ENCODE results near the gene TJP1.

The TJP1 gene

GRCh38 chr15:29690765-29691475 lies 131.3 kb downstream of the TJP1 start:
- Histone ChIP-seq H3K9me3 (ENCODE audit: insufficient read depth, low read length, severe bottlenecking) (no peaks in the 10 kb centered on the region), H3K4me1 (ENCODE audit: insufficient read depth, low read length) (no peaks in the 10 kb centered on the region), H2AFZ (ENCODE audit: low read depth, low read length) (no peak overlapping the region), H3K27ac (ENCODE audit: low read length) (no peak overlapping the region), H3K27me3 (ENCODE audit: insufficient read depth, low read length, poor library complexity) (no peaks in the 10 kb centered on the region), H3K9ac (ENCODE audit: low read depth, low read length) (no peak overlapping the region), H3K79me2 (ENCODE audit: insufficient read depth, low read length) (no peaks in the 10 kb centered on the region), H4K20me1 (ENCODE audit: insufficient read depth, low read length) (no peaks in the 10 kb centered on the region), H3K4me3 (ENCODE audit: low read depth in 1 of 2, low read length in 2 of 2) (no peak overlapping the region), H3K36me3 (ENCODE audit: insufficient read depth, low read length) (no peaks in the 10 kb centered on the region), H3K4me2 (ENCODE audit: insufficient read depth, low read length) (no peak overlapping the region)
- DNase-seq = no peak
- ATAC-seq (ENCODE audit: insufficient read depth, low read depth) = no peak
- TF ChIP-seq EZH2 (IDR thresholded peaks at IDR 0.05; ENCODE audit: borderline replicate concordance, low read depth, low read length, severe bottlenecking) (no peak), CTCF (IDR thresholded peaks at IDR 0.05; ENCODE audit: borderline replicate concordance, extremely low read depth, low read length, poor library complexity, severe bottlenecking) (no peak)

GRCh38 chr15:29689287-29689986 lies 132.8 kb downstream of the TJP1 start:
- Histone ChIP-seq H3K27me3 (ENCODE audit: insufficient read depth, low read length, poor library complexity) (no peaks in the 10 kb centered on the region), H3K36me3 (ENCODE audit: insufficient read depth, low read length) (no peaks in the 10 kb centered on the region), H3K4me3 (ENCODE audit: low read depth in 1 of 2, low read length in 2 of 2) (no peak overlapping the region), H2AFZ (ENCODE audit: low read depth, low read length) (no peak overlapping the region), H4K20me1 (ENCODE audit: insufficient read depth, low read length) (no peaks in the 10 kb centered on the region), H3K27ac (ENCODE audit: low read length) (no peak overlapping the region), H3K79me2 (ENCODE audit: insufficient read depth, low read length) (no peaks in the 10 kb centered on the region), H3K9ac (ENCODE audit: low read depth, low read length) (no peak overlapping the region), H3K4me1 (ENCODE audit: insufficient read depth, low read length) (no peaks in the 10 kb centered on the region), H3K4me2 (ENCODE audit: insufficient read depth, low read length) (no peak overlapping the region), H3K9me3 (ENCODE audit: insufficient read depth, low read length, severe bottlenecking) (no peaks in the 10 kb centered on the region)
- TF ChIP-seq CTCF (IDR thresholded peaks at IDR 0.05; ENCODE audit: borderline replicate concordance, extremely low read depth, low read length, poor library complexity, severe bottlenecking) = no peak
- no peak for TF ChIP-seq EZH2 (IDR thresholded peaks at IDR 0.05; ENCODE audit: borderline replicate concordance, low read depth, low read length, severe bottlenecking)
- DNase-seq = no peak
- ATAC-seq (ENCODE audit: insufficient read depth, low read depth) = no peak

- Histone ChIP-seq H4K20me1 (ENCODE audit: insufficient read depth, low read length) (no peaks in the 10 kb centered on the region), H3K36me3 (ENCODE audit: insufficient read depth, low read length) (no peaks in the 10 kb centered on the region), H3K4me1 (ENCODE audit: insufficient read depth, low read length) (no peaks in the 10 kb centered on the region), H2AFZ (ENCODE audit: low read depth, low read length) (no peak overlapping the region), H3K4me3 (ENCODE audit: low read depth in 1 of 2, low read length in 2 of 2) (no peak overlapping the region), H3K4me2 (ENCODE audit: insufficient read depth, low read length) (no peak overlapping the region), H3K79me2 (ENCODE audit: insufficient read depth, low read length) (no peaks in the 10 kb centered on the region), H3K27ac (ENCODE audit: low read length) (no peak overlapping the region), H3K27me3 (ENCODE audit: insufficient read depth, low read length, poor library complexity) (no peaks in the 10 kb centered on the region), H3K9me3 (ENCODE audit: insufficient read depth, low read length, severe bottlenecking) (no peaks in the 10 kb centered on the region), H3K9ac (ENCODE audit: low read depth, low read length) (no peak overlapping the region)
- TF ChIP-seq EZH2 (IDR thresholded peaks at IDR 0.05; ENCODE audit: borderline replicate concordance, low read depth, low read length, severe bottlenecking) (no peak), CTCF (IDR thresholded peaks at IDR 0.05; ENCODE audit: borderline replicate concordance, extremely low read depth, low read length, poor library complexity, severe bottlenecking) (no peak)
- DNase-seq (no peak), ATAC-seq (ENCODE audit: insufficient read depth, low read depth) (no peak)
Measured at GRCh38 chr15:29688506-29689286, 133.6 kb downstream of the TJP1 start.

Measured in DND-41 (cell line).